ENCODE results near the gene PPOX. TPM values are rescaled to one million over a fixed set of nuclear protein-coding genes. Genes with fewer than 3 reads are reported as not detected.

Gene PPOX
- total RNA-seq, 1 donor from 2014 or later = 9.4 TPM

- DNase-seq (ENCODE audit: low read depth) = no peak
These were observed 9.7 kb downstream of the PPOX start for GRCh38 chr1:161175771-161176453.

GRCh38 chr1:161176468-161177111, 10.4 kb downstream of the PPOX start:
- DNase-seq (ENCODE audit: low read depth) = no peak

GRCh38 chr1:161177112-161177935, 11.1 kb downstream of the PPOX start, which contains the start of gene B4GALT3:
TSS of gene B4GALT3 (minus strand) at chr1:161177507. CDS start at chr1:161176060, 1,447 bp downstream.
- peak; percentile 80 for DNase-seq (ENCODE audit: low read depth)

GRCh38 chr1:161177936-161178244, 11.7 kb downstream of the PPOX start:
- DNase-seq (ENCODE audit: low read depth) = no peak

GRCh38 chr1:161179698-161180097, 13.5 kb downstream of the PPOX start:
- DNase-seq (ENCODE audit: low read depth) = no peak

GRCh38 chr1:161180639-161181038, 14.4 kb downstream of the PPOX start:
- peak; percentile 65 for DNase-seq (ENCODE audit: low read depth)

GRCh38 chr1:161182214-161182613, 16.0 kb downstream of the PPOX start:
- no peak for DNase-seq (ENCODE audit: low read depth)

GRCh38 chr1:161185282-161185682, 19.1 kb downstream of the PPOX start:
- peak; percentile 99 for DNase-seq (ENCODE audit: low read depth)

- DNase-seq (ENCODE audit: low read depth) = no peak
These were observed 19.6 kb downstream of the PPOX start for GRCh38 chr1:161185732-161186311.

- DNase-seq (ENCODE audit: low read depth) = no peak
These were observed 21.1 kb downstream of the PPOX start for GRCh38 chr1:161187311-161187710.

GRCh38 chr1:161188381-161188780, 22.2 kb downstream of the PPOX start:
- DNase-seq (ENCODE audit: low read depth) = no peak

- DNase-seq (ENCODE audit: low read depth) = no peak
These were observed 22.8 kb downstream of the PPOX start for GRCh38 chr1:161189036-161189435.

- DNase-seq (ENCODE audit: low read depth) = no peak
These were observed 24.8 kb downstream of the PPOX start for GRCh38 chr1:161190962-161191521.

GRCh38 chr1:161191971-161192370, 25.7 kb downstream of the PPOX start:
- DNase-seq (ENCODE audit: low read depth) = no peak

- peak; percentile 85 for DNase-seq (ENCODE audit: low read depth)
These were observed 26.5 kb downstream of the PPOX start for GRCh38 chr1:161192476-161193465.

GRCh38 chr1:161193561-161194235, 27.5 kb downstream of the PPOX start:
- DNase-seq (ENCODE audit: low read depth) = peak; percentile 92

GRCh38 chr1:161195171-161195570, 28.9 kb downstream of the PPOX start:
- DNase-seq (ENCODE audit: low read depth) = no peak

- no peak for DNase-seq (ENCODE audit: low read depth)
These were observed 29.9 kb downstream of the PPOX start for GRCh38 chr1:161196111-161196510.

Measured in myocyte (in vitro differentiated cells).